Stimulated activated naive CD8-positive, alpha-beta T cell treated with anti-CD3 and anti-CD28 coated beads, Interleukin-15, amount 100 ng/mL, for 72 hours (primary cell): ENCODE results near the gene DAAM1.

ENCODE experiments used
- ATAC-seq: fragments of 150-1000 bp; cut with Tn5 transposase; 2 replicates; pipeline ENCODE4 v1.10.0; 2021; ENCODE audit warnings: mild to moderate bottlenecking, moderate library complexity
- DNase-seq, 2 donors: peaks; one replicate each; pipeline ENCODE4 v3.0.0; 2021 to 2022
- H3K27ac Mint-ChIP-seq, 2 donors: one replicate each; pipeline ENCODE4 v1.8.0; 2022; ENCODE audit warnings: mild to moderate bottlenecking in 2 of 2, mixed read lengths in 2 of 2, moderate library complexity in 2 of 2
- H3K27me3 Mint-ChIP-seq: one replicate; pipeline ENCODE4 v1.8.0; 2022; ENCODE audit warnings: mixed read lengths
- H3K4me1 Mint-ChIP-seq: one replicate; pipeline ENCODE4 v1.8.0; 2022; ENCODE audit warnings: mild to moderate bottlenecking, mixed read lengths
- H3K4me3 Mint-ChIP-seq, 2 donors: one replicate each; pipeline ENCODE4 v1.8.0; 2022; ENCODE audit warnings: mild to moderate bottlenecking in 2 of 2, mixed read lengths in 2 of 2, moderate library complexity in 1 of 2
- H3K9me3 Mint-ChIP-seq, 2 donors: one replicate each; pipeline ENCODE4 v1.8.0; 2022; ENCODE audit warnings: mixed read lengths in 2 of 2

The DAAM1 gene

DNA sequence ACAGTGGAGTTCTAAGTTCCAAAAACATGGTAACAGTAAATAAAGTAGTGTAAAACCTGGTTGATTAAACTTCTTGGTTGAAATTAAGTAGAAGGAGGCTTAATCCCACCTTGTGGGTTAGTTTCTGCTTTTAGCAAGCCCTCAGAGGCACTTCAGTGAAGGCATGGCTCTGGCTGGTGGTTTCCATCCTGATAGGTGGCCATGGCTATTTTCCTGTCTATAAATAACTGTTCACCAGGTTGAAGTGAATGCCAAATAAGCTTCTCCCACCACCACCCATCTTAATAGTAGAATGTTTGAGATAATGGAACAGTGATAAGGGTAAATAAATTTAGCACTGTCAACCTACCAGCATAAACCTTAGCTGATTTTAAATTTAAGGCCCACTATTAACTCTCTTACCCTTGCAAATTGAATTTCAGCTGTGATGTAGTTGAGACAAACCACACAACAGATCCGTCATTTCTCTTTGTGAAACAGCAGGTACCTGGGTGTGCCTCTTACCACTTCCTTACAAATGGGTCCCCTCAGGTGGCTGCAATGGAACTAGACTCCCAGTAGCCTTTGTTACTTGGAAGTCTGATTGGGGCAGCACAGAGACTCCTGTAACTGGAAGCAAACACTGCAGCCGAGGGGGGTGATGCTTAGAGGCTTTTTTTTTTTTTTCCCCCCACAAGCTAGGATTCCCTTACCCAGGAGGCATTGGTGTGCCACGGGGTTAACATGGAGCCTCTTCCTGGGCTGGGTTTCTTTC lies 41.4 kb downstream of the DAAM1 start:
- ATAC-seq (peak; percentile 42), DNase-seq (no peak)
- Mint-ChIP-seq H3K9me3 (peaks cover 0 to 7% of the 10 kb centered on the region in 2 donors), H3K27ac (no peak overlapping the region), H3K4me1 (peaks cover 20% of the 10 kb centered on the region), H3K4me3 (no peak overlapping the region), H3K27me3 (no peaks in the 10 kb centered on the region)

DNA sequence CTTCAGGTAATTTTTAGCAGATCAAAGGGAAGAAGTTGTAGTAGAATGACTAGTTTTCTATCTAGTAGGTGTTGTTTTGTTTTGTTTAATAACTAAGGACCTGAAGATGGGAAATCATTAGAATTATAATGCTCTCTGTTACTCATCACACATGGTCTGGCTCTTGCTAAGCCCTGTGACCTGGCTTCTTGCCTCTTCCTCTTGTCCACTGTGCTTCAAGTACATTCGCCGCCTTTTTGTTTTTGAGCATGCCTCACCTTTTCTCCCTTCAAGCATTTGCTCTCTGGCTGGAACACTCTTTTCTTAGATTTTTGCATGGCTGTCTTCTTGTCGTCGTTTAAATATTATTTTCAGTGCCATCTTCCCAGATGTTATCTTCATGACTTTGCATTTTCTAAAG lies 47.7 kb downstream of the DAAM1 start:
- Mint-ChIP-seq H3K9me3 (peaks cover 6 to 7% of the 10 kb centered on the region in 2 donors), H3K27ac (no peak overlapping the region), H3K4me3 (no peak overlapping the region)

DNA sequence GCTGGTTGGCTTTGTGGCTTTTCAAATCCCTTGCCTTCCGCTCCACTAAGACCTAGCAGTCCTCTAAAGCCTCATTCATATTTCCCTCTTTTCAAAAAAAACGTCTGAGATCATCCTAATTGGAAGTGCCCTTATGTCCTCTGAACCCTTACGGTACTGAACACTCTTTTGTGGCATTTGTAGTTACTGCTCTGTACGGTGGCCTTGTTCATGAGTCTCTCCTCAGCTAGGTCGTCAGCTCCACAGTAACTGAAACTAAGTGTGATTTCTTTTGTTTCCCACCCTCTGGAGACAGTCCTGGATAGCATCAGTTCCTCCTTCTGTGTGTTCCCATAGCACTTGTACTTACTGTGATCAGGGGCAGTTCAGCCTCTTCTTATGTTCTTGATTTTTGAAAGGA lies 49.7 kb downstream of the DAAM1 start:
- ATAC-seq (no peak), DNase-seq (no peak)
- Mint-ChIP-seq H3K27ac (no peak overlapping the region), H3K4me1 (peaks cover 5% of the 10 kb centered on the region), H3K4me3 (no peak overlapping the region), H3K9me3 (peaks cover 6 to 7% of the 10 kb centered on the region in 2 donors), H3K27me3 (no peaks in the 10 kb centered on the region)

More for the DNA sequence above, 47.7 kb downstream of the DAAM1 start:
- no peak for ATAC-seq
- H3K27me3 Mint-ChIP-seq: no peaks in the 10 kb centered on the region
- DNase-seq: no peak
- H3K4me1 Mint-ChIP-seq: peaks cover 5% of the 10 kb centered on the region

DNA sequence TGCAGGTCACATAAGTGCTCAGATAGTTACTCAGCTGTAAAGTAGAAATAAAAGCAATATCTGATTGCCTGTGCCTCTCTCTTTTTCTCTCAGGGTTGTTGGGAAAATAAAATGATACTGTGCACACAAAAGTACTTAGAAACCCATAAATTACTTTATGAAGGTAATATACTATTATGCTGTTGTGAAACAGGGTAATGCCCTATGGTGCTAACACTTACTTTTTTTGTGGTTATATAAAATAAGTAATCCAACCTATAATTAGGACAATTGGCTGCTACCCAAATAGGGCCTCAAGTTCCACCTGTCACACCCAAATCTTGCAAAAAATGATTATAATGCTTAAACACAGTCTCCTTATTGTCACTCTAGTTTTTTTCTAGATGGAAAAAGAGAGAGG lies 50.6 kb downstream of the DAAM1 start:
- Mint-ChIP-seq H3K27ac (no peak overlapping the region), H3K27me3 (no peaks in the 10 kb centered on the region), H3K4me1 (peaks cover 5% of the 10 kb centered on the region), H3K9me3 (peaks cover 0 to 6% of the 10 kb centered on the region in 2 donors), H3K4me3 (no peak overlapping the region)
- DNase-seq: no peak
- ATAC-seq: no peak

DNA sequence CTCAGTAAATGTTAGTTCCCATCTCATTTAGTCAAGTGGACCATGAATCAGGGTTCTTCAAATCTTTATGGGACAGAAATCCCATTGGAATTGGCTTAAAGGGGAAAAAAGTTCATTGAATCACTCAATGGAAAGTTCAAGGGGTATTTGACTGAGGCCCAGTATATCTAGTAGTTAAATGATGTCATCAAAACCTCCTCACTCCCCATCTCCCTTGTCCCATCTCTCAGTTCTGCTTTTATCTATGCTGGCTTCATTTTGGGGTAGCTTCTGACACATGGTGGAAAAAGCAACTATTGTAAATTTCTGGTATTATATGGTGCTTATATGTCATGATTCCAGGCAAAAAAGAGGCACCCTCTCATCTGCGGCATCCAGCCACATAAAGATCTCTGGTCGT lies 51.9 kb downstream of the DAAM1 start:
- Mint-ChIP-seq H3K4me3 (no peak overlapping the region), H3K27me3 (no peaks in the 10 kb centered on the region), H3K4me1 (peaks cover 16% of the 10 kb centered on the region), H3K9me3 (peaks cover 0 to 4% of the 10 kb centered on the region in 2 donors), H3K27ac (no peak overlapping the region)
- ATAC-seq (no peak), DNase-seq (no peak)

DNA sequence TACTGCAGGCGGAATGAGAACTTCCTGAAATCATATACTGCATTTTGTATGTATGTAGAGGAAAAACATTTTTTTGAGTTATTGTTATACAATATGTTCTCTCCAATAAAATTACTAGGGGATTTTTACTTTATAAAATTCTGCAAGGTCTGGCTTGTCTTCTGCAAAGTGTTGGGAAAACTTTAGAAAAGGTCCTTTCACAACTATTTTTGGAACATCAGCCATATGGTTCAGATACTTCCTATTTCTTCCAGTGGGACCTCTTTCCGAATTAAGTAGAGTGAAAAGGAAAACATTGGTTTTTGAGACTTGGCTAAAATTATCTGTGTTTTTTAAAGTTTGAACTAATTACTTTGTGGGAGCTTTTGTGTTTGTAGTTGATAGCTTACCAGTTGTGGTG lies 52.7 kb downstream of the DAAM1 start:
- no peak overlapping the region for H3K4me3 Mint-ChIP-seq
- DNase-seq: no peak
- no peak for ATAC-seq
- peaks cover 24% of the 10 kb centered on the region for H3K4me1 Mint-ChIP-seq
- H3K27ac Mint-ChIP-seq: no peak overlapping the region
- H3K9me3 Mint-ChIP-seq: no peaks in the 10 kb centered on the region
- H3K27me3 Mint-ChIP-seq: no peaks in the 10 kb centered on the region

DNA sequence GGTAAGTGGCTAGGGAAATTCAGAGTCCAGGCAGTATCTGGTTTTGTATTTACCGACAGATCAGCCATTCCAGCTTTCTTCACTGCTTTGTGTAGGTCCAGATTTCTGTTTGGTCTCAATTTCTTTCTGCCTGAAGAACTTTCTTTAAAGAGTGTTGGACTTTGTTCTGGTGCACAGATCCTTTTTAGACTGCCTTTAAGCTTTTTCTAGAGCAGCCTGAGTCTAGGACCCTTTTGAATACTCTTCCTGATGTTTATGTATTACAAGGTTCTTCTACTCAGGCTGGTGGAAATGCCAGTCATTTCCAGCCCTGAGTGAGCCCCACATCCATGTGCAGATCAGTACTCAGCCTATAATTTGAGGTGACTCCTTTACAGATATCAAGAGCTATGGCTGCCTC lies 54.7 kb downstream of the DAAM1 start:
- no peaks in the 10 kb centered on the region for H3K27me3 Mint-ChIP-seq
- no peak overlapping the region for H3K4me3 Mint-ChIP-seq
- no peaks in the 10 kb centered on the region for H3K9me3 Mint-ChIP-seq
- DNase-seq: no peak
- peaks cover 31% of the 10 kb centered on the region for H3K4me1 Mint-ChIP-seq
- H3K27ac Mint-ChIP-seq: no peak overlapping the region
- no peak for ATAC-seq

DNA sequence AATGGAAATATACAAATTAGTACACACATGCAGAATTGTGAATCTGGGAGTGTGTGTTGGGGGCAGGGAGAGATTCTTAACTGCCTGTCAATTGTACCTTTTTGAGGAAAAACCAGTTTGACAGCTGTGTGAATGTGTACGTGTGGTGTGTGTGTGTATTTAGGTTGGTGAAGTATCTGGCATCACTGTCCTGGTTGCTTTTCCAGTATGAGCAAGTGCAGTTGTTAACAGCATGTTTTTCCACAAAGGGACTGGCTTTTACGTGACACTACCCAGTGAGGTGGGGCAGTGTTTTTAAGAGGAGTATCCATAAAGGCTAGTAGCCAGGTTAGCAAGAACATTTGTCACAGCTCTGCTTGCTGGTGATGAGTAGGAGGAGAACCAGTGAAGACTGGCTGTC lies 56.1 kb downstream of the DAAM1 start:
- H3K4me1 Mint-ChIP-seq: peaks cover 31% of the 10 kb centered on the region
- no peak overlapping the region for H3K4me3 Mint-ChIP-seq
- ATAC-seq (no peak), DNase-seq (no peak)
- no peak overlapping the region for H3K27ac Mint-ChIP-seq
- H3K27me3 Mint-ChIP-seq: no peaks in the 10 kb centered on the region
- H3K9me3 Mint-ChIP-seq: no peaks in the 10 kb centered on the region

DNA sequence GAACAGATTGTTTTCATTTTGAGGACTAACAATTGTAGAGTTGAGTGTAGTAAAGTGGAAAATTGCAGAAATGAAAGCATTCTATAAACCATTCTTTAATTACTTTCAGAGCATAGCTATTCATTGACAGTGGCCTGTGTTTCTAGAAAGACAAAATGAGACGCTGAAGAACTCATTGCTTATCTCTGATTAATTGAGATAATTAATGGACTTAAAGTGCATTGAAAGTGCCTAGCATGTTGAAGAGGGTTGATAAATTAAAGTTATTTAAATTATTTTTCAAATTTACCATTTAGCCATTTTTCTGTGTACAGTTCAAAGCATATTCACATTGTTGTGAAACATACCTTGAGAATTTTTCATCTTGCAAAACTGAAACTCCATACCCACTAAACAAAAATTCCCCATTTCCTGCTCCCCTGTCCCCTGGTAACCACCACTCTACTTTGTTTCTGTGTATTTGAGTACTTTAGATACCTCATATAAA lies 57.4 kb downstream of the DAAM1 start:
- Mint-ChIP-seq H3K9me3 (no peaks in the 10 kb centered on the region), H3K4me3 (peak overlapping the region in 1 of 2 donors; percentile 40), H3K4me1 (peaks cover 27% of the 10 kb centered on the region), H3K27me3 (no peaks in the 10 kb centered on the region), H3K27ac (no peak overlapping the region)
- DNase-seq: no peak
- ATAC-seq: peak; percentile 76

DNA sequence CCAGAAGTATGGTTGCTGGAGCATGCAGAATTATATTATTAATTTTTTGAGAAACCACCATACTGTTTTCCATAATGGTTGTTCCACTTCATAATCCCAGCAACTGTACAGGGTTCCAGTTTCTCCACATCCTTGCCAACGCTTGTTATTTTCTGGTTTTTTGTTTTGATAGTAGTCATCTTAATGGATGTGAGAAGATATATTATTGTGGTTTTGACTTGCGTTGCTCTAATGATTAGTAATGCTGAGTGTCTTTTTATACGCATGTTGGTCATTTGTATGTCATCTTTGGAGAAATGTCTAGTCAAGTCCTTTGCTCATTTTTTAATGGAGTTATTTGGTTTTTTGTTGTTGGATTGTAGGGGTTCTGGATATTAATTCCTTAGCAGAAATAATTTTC lies 58.1 kb downstream of the DAAM1 start:
- H3K4me1 Mint-ChIP-seq: peaks cover 27% of the 10 kb centered on the region
- peak overlapping the region in 1 of 2 donors; percentile 9 for H3K4me3 Mint-ChIP-seq

DNA sequence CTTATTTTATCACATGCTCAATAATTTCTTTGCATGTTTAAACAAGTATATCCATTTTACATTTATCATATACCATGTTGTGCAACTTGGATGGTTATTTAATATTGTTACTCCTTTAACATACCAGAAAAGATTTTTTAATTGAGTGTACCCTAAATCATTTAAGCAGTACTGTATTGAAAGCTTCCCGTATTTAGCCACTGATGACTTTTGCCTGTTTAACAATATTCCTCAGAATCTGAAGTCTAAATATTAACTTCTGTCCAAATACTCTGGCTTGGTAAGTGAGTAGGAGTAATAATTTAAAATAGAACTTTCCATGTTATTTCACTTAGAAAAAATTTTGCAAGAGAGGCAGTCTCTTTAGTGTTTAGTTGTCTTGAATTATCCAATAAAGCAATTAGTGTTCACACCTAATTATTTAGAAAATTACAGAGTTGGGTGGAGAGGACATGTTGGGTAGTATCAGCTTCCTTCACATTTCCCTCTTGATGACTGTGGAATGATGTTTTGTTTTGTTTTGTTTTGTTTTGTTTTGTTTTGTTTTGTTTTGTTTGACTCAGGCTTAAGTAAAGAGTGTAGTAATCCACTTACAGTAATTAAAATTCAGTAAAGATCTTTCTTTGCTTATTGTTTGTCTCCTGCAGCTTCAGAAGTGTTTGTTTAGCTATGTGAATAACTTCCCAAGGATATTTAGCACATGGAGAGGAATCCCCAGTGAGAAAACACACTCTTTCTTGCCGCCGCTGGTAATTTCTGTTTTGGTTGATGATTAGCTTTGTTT lies 59.5 kb downstream of the DAAM1 start:
- Mint-ChIP-seq H3K4me3 (no peak overlapping the region), H3K4me1 (peaks cover 31% of the 10 kb centered on the region), H3K27me3 (no peaks in the 10 kb centered on the region), H3K9me3 (no peaks in the 10 kb centered on the region), H3K27ac (no peak overlapping the region)
- DNase-seq (no peak), ATAC-seq (no peak)

More for the DNA sequence above, 58.1 kb downstream of the DAAM1 start:
- no peak for ATAC-seq
- no peaks in the 10 kb centered on the region for H3K27me3 Mint-ChIP-seq
- H3K9me3 Mint-ChIP-seq: no peaks in the 10 kb centered on the region
- no peak overlapping the region for H3K27ac Mint-ChIP-seq
- no peak for DNase-seq

DNA sequence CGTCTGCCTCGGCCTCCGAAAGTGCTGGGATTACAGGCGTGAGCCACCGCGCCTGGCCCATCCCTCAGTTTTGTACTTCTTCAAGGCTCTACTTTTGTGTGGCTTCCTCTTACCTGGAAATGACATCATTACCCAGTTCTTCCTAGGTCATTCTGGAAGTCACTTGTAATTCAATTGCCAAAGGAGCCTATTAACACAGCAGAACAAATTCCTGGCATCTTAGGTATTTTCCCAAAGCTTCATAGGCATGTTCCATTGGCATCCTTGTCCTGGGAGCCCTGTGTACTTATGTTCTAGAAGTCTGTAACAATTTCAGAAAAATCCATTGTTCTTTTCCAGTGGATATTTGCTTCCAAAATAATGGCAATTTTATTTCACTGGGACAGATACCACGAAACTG lies 60.6 kb downstream of the DAAM1 start:
- no peak overlapping the region for H3K4me3 Mint-ChIP-seq
- no peaks in the 10 kb centered on the region for H3K27me3 Mint-ChIP-seq
- ATAC-seq (no peak), DNase-seq (no peak)
- H3K4me1 Mint-ChIP-seq: peaks cover 33% of the 10 kb centered on the region
- no peaks in the 10 kb centered on the region for H3K9me3 Mint-ChIP-seq
- H3K27ac Mint-ChIP-seq: no peak overlapping the region

DNA sequence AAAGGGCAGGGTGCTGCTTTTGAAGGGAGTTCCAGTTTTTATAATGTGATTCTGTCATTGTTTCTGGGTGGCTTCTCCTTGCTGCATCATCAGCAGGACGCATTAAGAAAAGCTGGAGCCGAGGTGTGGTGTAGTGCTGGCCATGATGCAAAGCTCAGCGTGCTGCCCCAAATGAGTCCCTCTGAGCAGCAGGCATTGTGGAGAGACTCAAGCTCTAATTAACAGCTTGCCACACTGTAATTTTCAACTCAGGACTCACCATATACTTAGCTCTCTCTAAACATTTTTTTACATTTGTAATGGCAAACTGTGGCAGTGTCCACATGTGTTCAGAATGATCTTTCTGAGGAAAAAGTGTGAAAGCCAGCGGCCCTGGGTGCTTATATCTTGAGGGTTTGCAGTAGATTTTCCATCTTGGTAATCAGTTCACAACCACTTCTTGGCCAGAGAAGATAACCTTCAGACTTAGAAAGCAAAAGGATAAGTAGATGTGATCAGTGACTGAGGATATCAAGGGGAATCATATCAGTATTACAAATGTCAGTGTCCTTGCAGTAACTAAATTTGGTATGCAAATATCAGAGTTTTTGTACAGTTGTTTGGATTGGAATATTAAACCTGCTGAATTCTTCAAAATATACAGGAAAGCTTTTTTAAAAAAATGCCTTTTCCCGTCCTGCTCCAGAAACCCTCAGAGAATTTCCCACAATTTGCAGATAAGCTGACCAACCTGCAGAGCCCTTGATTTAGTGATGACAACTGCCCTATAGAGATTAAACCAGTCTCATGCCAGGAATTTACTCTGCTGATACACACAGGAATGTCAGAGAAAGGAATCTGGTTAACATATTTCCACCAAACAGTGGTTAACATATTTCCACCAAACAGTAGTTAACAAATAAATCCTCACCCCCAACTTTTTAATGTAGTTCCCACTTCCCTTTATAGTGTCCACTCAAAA lies 63.6 kb downstream of the DAAM1 start:
- ATAC-seq: no peak
- H3K27me3 Mint-ChIP-seq: no peaks in the 10 kb centered on the region
- H3K9me3 Mint-ChIP-seq: no peaks in the 10 kb centered on the region
- no peak overlapping the region for H3K27ac Mint-ChIP-seq
- H3K4me1 Mint-ChIP-seq: peaks cover 6% of the 10 kb centered on the region
- no peak overlapping the region for H3K4me3 Mint-ChIP-seq
- DNase-seq: no peak

DNA sequence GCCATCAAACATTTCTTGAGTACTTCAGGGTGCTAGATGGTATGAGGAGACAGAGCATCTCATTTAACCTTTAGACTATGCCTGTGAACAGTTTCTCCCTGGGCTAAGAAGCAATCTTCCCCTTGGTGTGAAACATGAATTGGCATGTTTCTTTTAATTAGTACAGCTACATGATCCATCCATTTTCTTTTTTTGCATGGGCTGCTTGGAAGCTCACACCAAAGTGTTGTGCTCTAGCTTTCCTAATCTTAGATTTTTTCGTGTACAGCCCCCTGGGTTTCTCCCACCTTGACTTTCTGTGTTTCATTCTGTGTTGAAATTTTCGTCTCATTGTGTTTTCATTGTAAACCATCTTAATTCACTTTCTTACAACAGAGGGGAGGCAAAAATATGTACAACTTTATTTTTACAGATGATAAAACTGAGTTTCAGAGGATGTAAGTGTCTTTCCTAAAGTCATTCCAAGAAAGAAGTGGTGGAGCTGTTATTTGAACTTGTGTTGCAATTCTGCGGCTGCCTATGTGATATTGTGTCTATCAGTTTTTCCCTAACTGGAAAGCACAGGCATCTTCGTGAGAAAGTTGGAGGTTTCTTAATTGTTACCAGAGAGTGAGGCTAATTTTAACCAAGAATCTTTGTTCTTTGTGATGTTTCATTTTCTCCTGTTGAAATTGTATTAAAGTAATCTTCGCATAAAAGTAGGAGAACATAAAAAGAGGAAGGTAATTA lies 64.5 kb downstream of the DAAM1 start:
- no peaks in the 10 kb centered on the region for H3K9me3 Mint-ChIP-seq
- H3K4me1 Mint-ChIP-seq: peaks cover 6% of the 10 kb centered on the region
- peak overlapping the region; percentile 34 to 45 for H3K27ac Mint-ChIP-seq
- ATAC-seq: no peak
- H3K27me3 Mint-ChIP-seq: no peaks in the 10 kb centered on the region
- no peak for DNase-seq
- no peak overlapping the region for H3K4me3 Mint-ChIP-seq

DNA sequence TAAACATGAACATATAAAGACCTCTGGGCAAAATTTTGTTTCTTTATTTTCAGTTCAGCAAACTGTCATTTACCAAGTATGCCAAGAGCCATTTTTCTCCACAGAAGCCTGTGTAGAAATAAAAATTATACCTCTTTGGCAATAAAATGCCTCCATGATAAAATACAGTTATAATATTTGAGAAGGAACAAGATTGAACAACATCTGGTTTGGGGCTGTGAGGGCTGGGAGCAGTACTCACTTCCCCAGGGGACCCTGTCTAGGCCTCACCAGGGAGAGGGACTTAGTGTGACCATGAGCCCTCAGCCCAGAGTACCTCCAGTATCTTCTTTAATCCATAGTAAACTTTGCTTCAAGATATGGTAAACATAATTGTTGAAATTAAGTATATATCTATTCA lies 65.1 kb downstream of the DAAM1 start:
- H3K9me3 Mint-ChIP-seq: no peaks in the 10 kb centered on the region
- DNase-seq (no peak), ATAC-seq (no peak)
- H3K27me3 Mint-ChIP-seq: no peaks in the 10 kb centered on the region
- peaks cover 6% of the 10 kb centered on the region for H3K4me1 Mint-ChIP-seq
- H3K4me3 Mint-ChIP-seq: no peak overlapping the region
- no peak overlapping the region for H3K27ac Mint-ChIP-seq
